GM18520 (cell line): Measurements from ENCODE around the gene ZIC5.

Experiments used
- ATAC-seq: cut with Tn5 transposase; IDR thresholded peaks from one replicate; pipeline ENCODE4 v1.9.1; 2021; ENCODE audit not compliant: unreplicated experiment

The ZIC5 gene

DNA sequence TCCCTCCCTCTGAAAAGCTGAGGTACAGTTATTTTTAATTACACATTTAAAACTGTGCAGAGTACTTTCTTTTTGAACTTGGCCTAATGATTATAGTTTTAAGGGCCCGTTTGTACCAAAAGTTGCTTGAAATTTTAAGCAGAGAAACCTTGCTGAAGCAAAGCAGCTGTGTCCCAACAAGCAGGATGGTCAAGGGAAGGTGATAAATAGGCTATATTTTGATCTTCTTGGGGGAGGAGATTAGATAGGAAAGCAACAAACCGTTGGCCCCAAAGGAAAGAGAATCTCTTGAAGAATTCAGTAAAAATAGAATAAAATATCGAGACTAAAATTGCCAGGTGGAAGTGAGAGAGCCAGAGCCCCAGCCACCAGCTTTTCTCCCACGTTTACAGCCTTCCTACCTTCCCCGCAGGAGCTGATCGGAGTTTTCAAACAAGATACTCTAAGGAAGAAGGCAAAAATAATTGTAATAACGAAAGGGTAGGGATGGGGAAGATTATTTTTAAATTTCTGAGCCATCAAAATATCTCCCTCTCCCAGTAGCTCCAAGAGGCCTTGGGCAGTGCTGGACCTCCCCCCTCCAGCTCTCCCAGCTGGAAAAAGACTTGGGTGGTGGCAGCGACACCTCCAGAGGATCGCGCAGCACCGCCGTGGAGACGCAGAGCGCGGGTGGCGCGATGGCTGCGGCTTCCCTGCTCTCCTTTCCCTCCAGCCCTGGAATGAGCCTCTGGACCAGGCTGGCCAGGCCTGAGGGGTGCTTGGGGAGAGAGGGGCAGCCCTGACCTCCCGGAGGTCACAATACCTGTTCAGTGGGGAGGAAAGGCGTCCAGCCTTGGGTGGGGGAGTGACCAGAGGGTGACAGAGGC, 15.8 kb upstream of the ZIC5 start:
- ATAC-seq = no peak

DNA sequence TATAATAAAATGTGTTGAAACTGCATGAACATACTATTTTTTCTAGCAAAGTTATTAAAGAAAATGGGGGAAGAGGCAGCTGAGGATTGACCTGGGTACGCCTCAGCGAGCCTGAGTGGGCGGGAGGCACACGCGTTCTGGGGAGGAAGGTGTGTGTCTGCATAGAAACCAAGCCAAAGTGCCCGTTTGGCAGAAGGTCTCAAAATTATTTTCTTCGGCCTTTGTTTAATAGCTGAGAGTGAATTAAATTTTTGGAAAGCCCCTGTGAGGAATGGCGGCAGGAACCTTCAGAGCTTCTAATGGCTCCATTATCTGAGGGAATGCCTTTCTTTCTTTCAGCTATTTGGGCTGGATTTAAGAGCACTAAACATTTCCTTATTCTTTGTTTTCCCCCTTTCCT, 15.2 kb upstream of the ZIC5 start:
- no peak for ATAC-seq

DNA sequence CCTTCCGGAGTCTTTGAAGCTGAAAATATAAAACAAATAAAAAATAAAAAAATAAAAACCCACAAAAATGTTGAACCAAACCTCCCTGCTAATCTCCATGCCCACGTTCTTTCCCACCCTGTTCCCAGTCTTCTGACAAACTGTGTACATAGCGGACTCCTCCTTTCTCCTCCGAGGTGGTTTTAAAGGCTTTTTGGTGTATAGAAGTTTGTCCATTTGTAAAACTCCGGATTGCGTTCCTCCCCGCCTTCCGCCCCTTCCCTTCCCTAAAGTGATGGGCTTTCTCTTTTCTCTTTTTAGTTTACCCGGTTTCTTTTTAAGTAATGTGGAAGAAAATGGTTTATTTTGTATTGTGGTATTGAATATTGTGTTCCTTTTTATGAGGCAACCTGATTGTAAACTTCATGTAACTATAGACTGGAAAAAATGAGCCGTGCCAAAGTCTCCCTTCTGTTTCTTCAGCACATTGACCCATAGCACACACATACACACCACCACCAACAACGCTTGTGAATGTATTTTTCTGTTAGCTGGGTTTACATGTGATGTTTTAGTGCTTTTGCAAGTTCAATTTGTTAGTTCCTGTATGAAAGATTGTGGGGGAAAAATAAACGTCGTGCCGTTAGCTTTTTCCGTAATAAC, 14.4 kb upstream of the ZIC5 start:
- no peak for ATAC-seq

DNA sequence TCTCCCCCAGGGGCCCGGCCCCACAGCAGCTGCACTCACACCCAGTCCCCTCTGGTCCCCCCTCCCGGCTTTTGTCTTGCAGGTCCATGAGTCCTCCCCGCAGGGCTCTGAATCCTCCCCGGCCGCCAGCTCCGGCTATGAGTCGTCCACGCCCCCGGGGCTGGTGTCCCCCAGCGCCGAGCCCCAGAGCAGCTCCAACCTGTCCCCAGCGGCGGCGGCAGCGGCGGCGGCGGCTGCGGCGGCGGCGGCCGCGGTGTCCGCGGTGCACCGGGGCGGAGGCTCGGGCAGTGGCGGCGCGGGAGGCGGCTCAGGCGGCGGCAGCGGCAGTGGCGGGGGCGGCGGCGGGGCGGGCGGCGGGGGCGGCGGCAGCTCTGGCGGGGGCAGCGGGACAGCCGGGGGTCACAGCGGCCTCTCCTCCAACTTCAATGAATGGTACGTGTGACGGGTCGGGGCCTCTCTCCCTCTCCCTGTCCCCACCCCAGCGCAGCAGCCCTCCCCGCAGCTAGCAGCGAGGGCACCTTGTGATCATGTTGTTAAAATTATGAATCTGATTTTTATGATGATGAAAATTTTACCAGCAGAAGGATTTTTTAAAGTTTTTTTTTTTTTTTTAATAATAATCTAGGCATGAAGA, 13.8 kb upstream of the ZIC5 start:
- ATAC-seq = no peak

DNA sequence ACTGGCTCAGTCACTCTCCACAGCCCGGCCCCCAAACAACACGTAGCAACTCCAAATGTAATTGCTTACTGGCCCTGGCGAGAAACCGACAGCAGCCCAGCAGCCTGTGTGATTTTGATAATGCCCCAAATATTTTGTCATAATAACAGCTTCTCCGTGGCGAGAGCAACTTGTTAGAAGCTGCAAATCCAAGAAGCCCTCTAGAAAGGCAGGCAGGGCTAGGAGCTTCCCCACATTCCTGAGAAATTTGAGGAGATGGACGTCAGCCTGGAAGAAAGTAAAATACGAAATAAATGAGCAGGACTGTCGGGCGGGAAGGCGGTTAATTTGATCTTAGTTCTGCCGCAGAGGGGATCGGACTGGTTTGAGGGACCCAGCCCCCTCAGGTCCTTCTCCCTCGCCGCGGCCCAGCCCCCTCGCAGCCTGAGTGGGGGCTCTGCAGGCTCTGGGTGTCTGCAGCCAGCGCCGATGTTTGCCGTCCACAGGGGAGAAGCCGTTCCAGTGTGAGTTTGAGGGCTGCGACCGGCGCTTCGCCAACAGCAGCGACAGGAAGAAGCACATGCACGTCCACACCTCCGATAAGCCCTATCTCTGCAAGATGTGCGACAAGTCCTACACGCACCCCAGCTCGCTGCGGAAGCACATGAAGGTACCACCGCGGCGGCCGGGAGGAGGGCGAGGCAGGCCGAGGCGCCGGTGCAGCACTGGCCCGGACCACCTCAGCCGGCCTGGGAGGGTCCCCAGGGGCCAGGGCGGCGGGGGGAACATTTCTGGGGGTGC, 13.1 kb upstream of the ZIC5 start:
- no peak for ATAC-seq

DNA sequence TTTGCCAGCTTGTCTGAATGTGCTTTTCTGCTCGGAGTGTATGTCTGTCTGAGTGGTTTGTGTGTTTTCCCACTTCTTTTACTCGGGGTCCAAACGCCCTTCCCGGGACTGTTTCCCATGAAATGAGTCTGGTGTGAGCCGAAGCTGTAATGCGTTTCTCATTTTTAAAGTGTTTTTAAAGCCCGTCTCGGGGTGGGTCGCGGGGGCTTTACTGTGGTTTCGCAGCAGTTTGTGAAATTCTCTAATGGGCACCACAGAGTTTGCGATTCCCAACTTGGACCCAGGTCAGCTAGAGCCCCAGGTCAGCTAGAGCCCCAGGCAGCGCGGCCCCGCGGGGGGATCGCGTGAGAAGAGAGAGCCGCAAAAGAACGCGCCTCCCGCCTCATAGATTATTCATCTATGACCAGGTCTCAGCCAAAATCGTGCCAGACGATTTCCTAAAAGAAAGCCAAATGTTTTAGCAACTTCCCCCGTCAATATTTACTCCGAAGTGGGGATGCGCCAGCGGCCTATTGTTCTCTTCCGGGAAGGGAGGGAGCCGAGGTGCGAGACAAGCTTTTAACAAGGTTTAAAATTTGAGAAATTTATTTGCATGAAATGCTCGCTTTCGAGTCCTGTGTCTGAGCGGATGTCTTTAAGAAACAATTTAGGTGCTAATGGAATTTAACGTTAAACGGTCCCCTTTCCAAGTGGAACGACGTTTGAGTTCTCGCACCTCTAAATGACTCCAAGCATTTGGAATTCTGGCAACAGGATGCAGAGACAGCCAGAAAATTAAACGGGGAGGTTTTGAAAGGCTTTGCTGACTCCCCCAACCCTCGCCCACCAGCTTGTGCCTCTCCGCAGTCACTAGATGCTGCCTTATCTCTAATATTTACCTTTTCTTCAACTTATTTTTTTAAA, 12.2 kb upstream of the ZIC5 start:
- no peak for ATAC-seq

DNA sequence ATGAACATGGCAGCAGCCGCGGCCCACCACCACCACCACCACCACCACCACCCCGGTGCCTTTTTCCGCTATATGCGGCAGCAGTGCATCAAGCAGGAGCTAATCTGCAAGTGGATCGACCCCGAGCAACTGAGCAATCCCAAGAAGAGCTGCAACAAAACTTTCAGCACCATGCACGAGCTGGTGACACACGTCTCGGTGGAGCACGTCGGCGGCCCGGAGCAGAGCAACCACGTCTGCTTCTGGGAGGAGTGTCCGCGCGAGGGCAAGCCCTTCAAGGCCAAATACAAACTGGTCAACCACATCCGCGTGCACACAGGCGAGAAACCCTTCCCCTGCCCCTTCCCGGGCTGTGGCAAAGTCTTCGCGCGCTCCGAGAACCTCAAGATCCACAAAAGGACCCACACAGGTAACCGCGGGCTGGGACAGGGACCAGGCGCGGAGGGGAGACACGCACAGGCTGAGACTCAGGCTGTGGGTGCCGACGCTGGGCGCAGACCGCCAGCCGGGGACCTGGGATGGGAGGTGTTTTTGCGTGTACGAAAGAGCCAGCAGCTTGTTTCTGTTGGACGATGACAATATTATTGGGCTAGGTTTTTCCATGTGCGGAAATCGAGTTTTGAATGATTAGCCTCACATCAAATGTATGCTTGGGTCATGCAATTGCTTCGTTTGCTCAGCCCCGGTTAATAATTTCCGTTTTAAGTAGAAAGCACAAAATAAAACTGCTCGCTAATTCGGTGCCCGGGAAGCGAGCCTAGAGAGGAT, 11.3 kb upstream of the ZIC5 start:
- no peak for ATAC-seq

DNA sequence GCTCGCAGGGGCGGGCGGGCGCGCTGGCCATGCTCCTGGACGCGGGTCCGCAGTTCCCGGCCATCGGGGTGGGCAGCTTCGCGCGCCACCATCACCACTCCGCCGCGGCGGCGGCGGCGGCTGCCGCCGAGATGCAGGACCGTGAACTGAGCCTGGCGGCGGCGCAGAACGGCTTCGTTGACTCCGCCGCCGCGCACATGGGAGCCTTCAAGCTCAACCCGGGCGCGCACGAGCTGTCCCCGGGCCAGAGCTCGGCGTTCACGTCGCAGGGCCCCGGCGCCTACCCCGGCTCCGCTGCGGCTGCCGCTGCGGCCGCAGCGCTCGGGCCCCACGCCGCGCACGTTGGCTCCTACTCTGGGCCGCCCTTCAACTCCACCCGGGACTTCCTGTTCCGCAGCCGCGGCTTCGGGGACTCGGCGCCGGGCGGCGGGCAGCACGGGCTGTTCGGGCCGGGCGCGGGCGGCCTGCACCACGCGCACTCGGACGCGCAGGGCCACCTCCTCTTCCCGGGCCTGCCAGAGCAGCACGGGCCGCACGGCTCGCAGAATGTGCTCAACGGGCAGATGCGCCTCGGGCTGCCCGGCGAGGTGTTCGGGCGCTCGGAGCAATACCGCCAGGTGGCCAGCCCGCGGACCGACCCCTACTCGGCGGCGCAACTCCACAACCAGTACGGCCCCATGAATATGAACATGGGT, 10.6 kb upstream of the ZIC5 start:
- ATAC-seq = no peak

DNA sequence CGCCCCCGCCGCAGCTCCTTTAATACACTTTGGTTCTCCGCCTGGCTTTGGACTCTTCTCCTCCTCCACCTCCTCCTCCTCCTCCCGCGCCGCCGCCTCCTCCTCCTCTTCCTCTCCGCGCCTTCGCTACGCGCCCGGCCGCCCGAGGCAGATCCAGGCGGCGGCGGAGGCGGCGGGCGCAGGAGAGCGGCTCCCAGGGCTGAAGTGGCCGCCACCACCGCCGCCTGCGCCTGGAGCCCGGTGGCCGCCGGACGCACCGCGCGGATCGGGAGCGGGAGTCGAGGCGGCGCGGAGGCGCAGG, 10.1 kb upstream of the ZIC5 start, which contains the start of gene ZIC2:
Gene ZIC2 (plus strand): TSS at position 50 of the 301 bp plus-strand sequence. CDS start 281 bp downstream, outside the sequence.
- ATAC-seq = no peak

DNA sequence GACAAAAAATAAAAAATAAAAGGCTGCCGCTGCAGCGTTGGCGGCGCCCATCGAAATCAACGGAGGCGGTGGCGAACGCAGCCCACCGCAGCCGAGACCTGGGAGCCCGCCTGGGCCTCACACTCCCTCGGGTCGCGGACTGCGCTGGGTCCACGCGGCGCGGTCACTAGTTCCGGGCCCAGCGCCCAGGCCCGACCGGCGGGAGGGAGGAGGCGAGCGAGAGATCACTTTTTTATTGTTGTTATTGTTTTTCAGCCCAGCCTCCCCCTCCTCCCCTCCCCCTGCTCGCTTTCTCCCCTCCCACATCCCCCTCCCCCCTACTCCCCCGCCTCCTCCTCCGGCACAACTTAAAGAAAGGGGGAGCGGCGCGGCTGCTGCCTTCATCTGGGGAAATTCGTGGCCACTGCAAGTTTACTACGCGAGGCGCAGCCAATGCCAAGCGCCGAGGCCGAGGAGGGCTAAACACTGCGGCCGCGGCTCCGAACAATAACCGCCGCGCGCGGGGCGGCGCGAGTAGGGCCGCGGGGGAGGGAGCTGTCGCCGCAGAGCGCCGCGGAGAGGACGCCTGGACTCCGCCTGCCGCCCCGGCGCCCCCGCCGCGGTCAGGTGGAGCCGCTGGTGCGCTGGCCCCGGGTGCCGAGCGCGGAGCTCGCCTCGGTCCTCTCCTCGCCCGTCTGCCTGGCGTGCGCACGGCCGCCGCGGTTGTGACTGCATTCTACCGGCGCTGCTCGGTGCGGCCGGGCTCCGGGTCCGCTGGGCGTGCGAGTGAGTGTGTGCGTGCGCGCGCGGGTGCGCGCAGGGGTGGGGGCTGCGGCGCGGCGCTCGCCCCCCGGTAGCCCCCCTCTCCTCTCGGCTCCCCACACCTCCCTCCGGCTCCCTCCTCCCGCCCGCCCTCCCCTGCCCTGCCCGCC, 9.5 kb upstream of the ZIC5 start:
- no peak for ATAC-seq

DNA sequence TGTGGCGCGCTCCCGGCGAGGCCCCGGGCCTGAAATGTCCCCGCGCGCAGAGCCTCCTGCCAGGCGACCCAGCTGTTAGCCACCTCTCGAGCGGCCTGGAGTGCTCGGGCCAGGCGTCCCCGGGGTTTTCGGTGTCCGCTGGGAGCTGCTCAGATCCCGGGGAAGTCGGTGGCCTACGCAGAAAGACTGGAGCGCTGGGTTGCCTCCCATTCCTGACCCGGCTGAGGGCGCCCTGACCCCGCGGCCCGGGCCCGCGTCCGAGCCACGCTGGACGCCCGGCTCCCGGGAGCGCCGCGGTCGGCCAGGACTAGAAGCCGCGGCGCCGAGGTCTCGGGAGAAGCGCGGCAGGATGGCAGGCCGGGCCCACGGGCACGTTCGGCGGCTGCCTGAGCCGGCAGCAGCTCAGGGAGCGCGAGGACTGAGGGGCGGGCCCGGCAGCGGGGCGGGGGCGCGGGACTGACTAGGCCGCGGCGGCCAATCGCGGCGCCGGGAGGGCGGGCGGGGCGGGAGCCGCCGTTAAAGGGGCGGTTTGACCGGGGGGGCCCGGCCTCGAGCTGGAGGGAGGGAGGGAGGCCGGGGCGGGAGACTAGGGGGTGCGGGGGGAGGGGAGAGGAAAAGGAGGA, 8.7 kb upstream of the ZIC5 start:
- ATAC-seq = no peak

DNA sequence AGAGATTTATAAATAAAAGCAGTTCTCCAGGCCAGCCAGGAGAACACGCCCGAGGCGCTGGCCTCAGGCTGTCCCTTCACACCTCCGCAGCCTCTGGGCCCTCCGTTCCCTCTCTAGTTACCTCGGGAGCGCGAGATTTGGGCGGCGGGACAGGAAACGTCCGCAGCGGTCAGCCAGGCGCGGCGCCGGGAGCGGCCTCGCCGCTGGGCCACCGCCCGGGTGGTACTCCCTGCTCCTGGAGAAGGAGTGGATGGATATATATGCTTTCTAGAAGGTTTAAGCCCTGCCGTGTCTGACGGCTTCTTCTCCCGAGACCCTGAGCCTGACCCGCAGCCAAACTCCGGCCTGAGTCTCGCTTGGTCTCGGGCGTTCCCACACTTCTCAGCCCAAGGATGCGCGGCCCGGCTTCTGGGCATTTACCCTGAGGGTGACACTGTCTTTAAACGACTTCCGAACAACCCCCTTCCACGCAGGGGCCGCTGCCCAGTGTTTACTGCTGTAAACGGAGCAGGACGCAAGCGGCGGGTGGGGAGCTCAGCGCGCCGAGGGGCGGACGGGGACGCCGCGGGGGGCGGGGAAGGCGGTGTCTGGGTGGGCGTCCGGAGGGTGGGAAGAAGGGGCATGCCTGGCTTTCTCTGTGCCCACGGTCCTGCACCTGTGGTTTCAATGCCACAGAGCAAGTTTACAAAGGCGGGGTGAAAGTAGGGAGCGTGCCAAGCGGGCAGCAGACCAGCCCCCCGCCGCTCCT, 8.1 kb upstream of the ZIC5 start:
- no peak for ATAC-seq

DNA sequence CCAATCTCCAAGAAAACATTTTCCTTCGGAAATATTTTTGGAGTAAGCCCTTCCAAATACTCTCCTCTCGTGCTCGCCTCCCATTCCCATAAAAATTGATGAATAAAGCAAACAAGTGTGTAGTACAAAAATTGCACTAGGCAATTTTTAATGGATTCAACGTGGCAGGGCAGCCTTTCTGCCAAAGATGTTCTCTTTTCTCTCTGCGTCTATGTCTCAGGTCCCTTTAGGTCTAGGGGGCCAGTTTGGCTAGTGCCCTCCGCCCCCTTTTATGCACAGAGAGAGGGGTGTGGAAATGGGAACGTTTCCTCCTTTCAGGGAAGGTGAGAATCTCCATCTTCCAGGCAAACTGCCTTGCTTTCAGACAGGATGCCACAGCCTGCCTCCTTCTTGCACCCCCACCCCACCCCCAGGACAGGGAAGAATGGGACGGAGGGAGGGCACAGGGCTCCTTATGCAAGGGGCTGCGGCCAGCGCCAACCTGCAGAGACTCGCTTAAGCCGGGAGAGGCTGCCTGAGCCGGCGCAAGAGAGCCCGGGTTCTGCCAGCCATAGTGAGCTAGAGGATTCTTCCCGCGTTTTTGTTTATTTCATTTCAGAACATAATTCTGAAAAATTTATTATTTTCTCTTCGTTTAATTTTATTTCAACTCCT, 7.4 kb upstream of the ZIC5 start:
- ATAC-seq = no peak

DNA sequence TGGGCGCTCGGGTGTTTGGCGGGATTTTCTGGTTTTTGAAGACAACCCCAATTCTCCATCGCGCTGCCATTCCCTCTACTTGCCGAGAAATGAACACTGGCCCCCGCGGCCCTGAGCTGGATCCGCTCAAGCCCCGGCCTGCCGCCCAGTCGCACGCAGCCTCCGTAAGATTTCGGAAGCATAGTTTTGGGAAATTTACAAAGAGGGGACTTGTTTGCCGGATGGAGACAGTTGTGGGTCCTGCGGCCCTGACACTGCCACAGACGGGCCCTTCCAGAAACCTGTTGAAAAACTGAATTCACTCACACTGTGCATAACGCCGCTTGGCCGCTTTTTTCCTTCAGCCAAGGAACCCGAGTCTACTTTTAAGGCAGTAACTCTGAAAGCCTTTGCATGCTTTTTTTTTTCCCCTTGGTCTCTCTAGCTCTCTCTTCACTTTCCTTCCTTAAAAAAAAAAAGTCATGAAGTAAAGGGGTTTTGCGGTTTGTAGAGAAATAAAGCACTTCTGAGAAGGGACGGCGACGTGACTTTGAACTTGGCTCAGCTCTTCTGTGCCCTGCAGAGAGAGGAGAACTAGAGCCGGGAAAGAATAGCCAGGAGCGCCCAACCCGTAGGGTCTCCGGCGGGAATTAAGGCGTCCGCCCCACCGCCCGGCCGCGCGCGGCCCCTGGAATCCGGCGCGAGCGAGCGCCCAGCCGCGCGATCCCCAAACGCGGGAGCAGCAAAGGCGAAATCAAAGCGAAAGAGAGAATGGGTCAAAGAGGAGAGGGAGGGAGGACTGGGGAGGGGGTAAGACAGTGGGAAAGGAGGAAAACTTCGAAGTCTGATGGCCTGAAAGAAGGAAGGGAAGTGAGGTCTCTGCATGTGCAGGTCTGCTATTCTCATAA, 6.6 kb upstream of the ZIC5 start:
- ATAC-seq = no peak

DNA sequence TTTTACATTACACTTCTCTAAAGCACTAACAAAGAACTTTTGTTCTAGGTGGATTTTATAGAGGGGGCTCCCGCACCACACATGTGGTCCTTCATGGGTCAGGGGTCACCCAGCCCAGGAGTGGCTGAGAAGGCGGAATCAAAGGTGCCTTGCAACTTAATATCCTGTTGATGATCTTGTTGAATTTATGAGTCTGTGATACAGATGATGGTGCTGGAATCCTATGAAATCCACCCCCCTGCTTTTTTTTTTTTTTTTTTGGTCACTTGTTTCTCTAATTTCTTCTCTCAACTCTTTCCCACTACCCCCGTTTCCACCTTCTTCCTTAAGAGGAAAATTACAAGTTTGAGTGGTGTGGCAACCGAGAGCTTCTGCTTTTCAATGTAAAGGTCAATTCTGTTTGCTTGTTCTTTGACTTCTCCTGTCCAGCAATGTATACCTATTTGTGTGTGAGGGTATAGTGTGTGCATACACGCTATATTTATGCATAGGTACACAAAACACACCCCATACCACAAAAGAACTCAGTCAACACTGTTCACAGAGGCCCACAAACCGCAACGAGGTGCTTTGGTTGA, 5.9 kb upstream of the ZIC5 start:
- no peak for ATAC-seq
